ENCODE results near the gene ACAA2.

The ACAA2 gene

GRCh38 chr18:49853436-49853835 is 40.1 kb upstream of the ACAA2 start:
- Histone ChIP-seq H3K4me3 (no peak overlapping the region), H3K9me3 (no peaks in the 10 kb centered on the region), H3K4me1 (no peaks in the 10 kb centered on the region), H3K27ac (no peak overlapping the region), H3K36me3 (peaks cover 0 to 5% (median 0%) of the 10 kb centered on the region in 3 donors), H3K27me3 (peaks cover 0 to 5% of the 10 kb centered on the region in 2 donors)
- no peak for DNase-seq
- no peak for TF ChIP-seq CTCF (IDR thresholded peaks at IDR 0.05)
- intact Hi-C loops (cut with DNase I; ENCODE audit: low total_unique reads), result no loop called here

- no peak overlapping the region for H3K27ac ChIP-seq
- DNase-seq, result no peak
- TF ChIP-seq CTCF (IDR thresholded peaks at IDR 0.05), result no peak
- intact Hi-C loops (cut with DNase I; ENCODE audit: low total_unique reads), result no loop called here
- peaks cover 0 to 5% (median 0%) of the 10 kb centered on the region in 3 donors for H3K36me3 ChIP-seq
- H3K4me3 ChIP-seq, result no peak overlapping the region
- H3K27me3 ChIP-seq, result peaks cover 0 to 9% of the 10 kb centered on the region in 2 donors
- H3K4me1 ChIP-seq, result no peaks in the 10 kb centered on the region
- no peaks in the 10 kb centered on the region for H3K9me3 ChIP-seq
These were observed 39.7 kb upstream of the ACAA2 start for GRCh38 chr18:49853011-49853410.

DNA sequence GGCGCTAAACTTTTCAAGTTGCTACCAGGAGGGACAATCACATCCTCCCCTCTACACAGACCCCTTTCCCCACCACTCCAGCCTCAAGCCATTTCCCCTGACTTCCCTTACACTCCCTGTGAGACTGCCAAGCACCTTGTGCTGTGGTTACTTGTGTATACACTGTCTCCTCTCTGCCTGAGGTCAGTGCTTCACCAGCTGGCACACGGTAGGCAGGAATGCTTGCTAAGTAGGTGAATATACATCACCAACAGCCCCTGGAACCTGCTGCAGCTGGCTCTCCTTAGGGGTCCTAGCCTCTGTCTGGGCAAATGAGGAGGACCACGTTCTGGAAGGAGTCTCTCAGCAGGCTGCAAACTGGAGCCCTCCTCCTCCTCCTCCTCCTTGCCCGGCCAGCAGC is 38.3 kb upstream of the ACAA2 start:
- Histone ChIP-seq H3K27ac (no peak overlapping the region), H3K36me3 (peaks cover 0 to 7% (median 0%) of the 10 kb centered on the region in 3 donors), H3K27me3 (peaks cover 0 to 9% of the 10 kb centered on the region in 2 donors), H3K4me3 (no peak overlapping the region), H3K4me1 (no peaks in the 10 kb centered on the region), H3K9me3 (no peaks in the 10 kb centered on the region)
- no peak for DNase-seq
- intact Hi-C loops (cut with DNase I; ENCODE audit: low total_unique reads), result no loop called here
- no peak for TF ChIP-seq CTCF (IDR thresholded peaks at IDR 0.05)

DNA sequence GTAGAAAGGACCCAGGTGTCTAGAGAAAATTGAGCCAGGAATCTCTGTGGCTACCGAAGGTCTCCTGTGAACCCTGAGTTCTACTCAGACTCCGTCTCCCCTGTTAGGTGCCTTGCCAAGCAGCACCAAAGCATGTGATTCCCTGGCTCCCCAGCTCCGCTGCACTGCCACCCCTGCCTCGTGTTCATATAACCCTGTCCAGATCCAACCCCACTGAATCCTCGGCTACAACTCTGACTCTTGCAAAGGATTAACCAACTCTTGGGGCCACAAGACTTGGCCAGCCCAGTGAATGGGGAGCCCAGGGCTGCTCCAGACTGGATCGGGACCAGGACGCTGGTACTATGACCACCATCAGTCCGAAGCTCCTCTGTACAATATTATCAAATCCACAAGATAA is 37.3 kb upstream of the ACAA2 start:
- Histone ChIP-seq H3K27me3 (peaks cover 0 to 15% of the 10 kb centered on the region in 2 donors), H3K4me3 (no peak overlapping the region), H3K27ac (no peak overlapping the region), H3K4me1 (no peaks in the 10 kb centered on the region), H3K9me3 (no peaks in the 10 kb centered on the region), H3K36me3 (peaks cover 0 to 10% (median 0%) of the 10 kb centered on the region in 3 donors)
- intact Hi-C loops (cut with DNase I; ENCODE audit: low total_unique reads), result no loop called here
- TF ChIP-seq CTCF (IDR thresholded peaks at IDR 0.05), result no peak
- no peak for DNase-seq

GRCh38 chr18:49849331-49850217 is 36.2 kb upstream of the ACAA2 start:
- Histone ChIP-seq H3K4me3 (no peak overlapping the region), H3K27ac (no peak overlapping the region), H3K4me1 (no peaks in the 10 kb centered on the region), H3K9me3 (no peaks in the 10 kb centered on the region), H3K36me3 (peaks cover 0 to 12% (median 0%) of the 10 kb centered on the region in 3 donors), H3K27me3 (peaks cover 0 to 17% of the 10 kb centered on the region in 2 donors)
- no peak for TF ChIP-seq CTCF (IDR thresholded peaks at IDR 0.05)
- DNase-seq, result no peak
- intact Hi-C loops (cut with DNase I; ENCODE audit: low total_unique reads), result no loop called here

Data from tibial artery (tissue), 4 donors.